Osteoblast (primary cell): Measurements from ENCODE around the gene GSN. TPM values are rescaled to one million over a fixed set of nuclear protein-coding genes. Genes with fewer than 3 reads are reported as not detected.
A peak's percentile ranks its signal among the peaks of the same experiment; 100 is the strongest.

Experiments used
- DNase-seq: peaks from one replicate; pipeline ENCODE4 v3.0.0; 2011; ENCODE audit warnings: low spot score, mixed read lengths; ENCODE audit not compliant: insufficient read length; ENCODE audit errors: missing footprints
- H2AFZ ChIP-seq: 2 replicates; pipeline ENCODE4 v1.6.0; 2011; ENCODE audit warnings: mild to moderate bottlenecking, low read length
- H3K27ac ChIP-seq: 2 replicates; pipeline ENCODE4 v1.5.1; 2011; ENCODE audit warnings: mild to moderate bottlenecking, low read depth, low read length, moderate library complexity
- H3K27me3 ChIP-seq: 2 replicates; pipeline ENCODE4 v1.6.0; 2012; ENCODE audit warnings: mild to moderate bottlenecking, control low read depth, inconsistent platforms, low read length, moderate library complexity; ENCODE audit not compliant: insufficient read depth
- H3K36me3 ChIP-seq: 2 replicates; pipeline ENCODE4 v1.5.1; 2011; ENCODE audit warnings: mild to moderate bottlenecking, low read length, control low read depth, moderate library complexity; ENCODE audit not compliant: insufficient read depth
- H3K4me1 ChIP-seq: 2 replicates; pipeline ENCODE4 v1.5.1; 2011; ENCODE audit warnings: mild to moderate bottlenecking, low read length, control low read depth, moderate library complexity; ENCODE audit not compliant: insufficient read depth
- H3K4me2 ChIP-seq: 2 replicates; pipeline ENCODE4 v1.6.0; 2011; ENCODE audit warnings: mild to moderate bottlenecking, low read length; ENCODE audit not compliant: insufficient read depth
- H3K4me3 ChIP-seq: fragments of 200-600 bp; sonication (generic); 3 replicates; pipeline ENCODE4 v1.5.1; 2012; ENCODE audit warnings: mild to moderate bottlenecking, low read length, inconsistent platforms; ENCODE audit not compliant: insufficient read depth
- H3K79me2 ChIP-seq: 2 replicates; pipeline ENCODE4 v1.6.0; 2012; ENCODE audit warnings: mild to moderate bottlenecking, low read length, control low read depth, inconsistent platforms; ENCODE audit not compliant: insufficient read depth
- H3K9me3 ChIP-seq: 2 replicates; pipeline ENCODE4 v1.5.1; 2011; ENCODE audit warnings: low read depth, low read length, control low read depth
- H4K20me1 ChIP-seq: 2 replicates; pipeline ENCODE4 v1.6.0; 2012; ENCODE audit warnings: mild to moderate bottlenecking, low read length, control low read depth; ENCODE audit not compliant: insufficient read depth
- CTCF ChIP-seq: IDR thresholded peaks from 2 replicates; pipeline ENCODE4 v1.5.1; 2011; ENCODE audit warnings: mild to moderate bottlenecking, low read depth, low read length, moderate library complexity; ENCODE audit errors: extremely low read depth
- total RNA-seq: library from RNA; depleted of rRNA; stranded (reverse); fragments of >200 nt; gene quantifications from 2 replicates; pipeline ENCODE4 v1.2.3, GENCODE V29; 2012

GSN gene
- total RNA-seq, 1 donor = 372 TPM

GRCh38 chr9:121286688-121286972 lies 18.7 kb downstream of the GSN start:
- peak overlapping the region; percentile 18 for H2AFZ ChIP-seq
- no peaks in the 10 kb centered on the region for H3K9me3 ChIP-seq
- peak overlapping the region; percentile 97 for H3K27ac ChIP-seq
- H3K4me3 ChIP-seq = peak overlapping the region; percentile 18
- no peaks in the 10 kb centered on the region for H3K27me3 ChIP-seq
- peaks cover 10% of the 10 kb centered on the region for H4K20me1 ChIP-seq
- no peak for DNase-seq
- no peak for TF ChIP-seq CTCF
- H3K79me2 ChIP-seq = peaks cover 65% of the 10 kb centered on the region
- H3K36me3 ChIP-seq = peaks cover 27% of the 10 kb centered on the region
- peak overlapping the region; percentile 75 for H3K4me2 ChIP-seq
- H3K4me1 ChIP-seq = peaks cover 65% of the 10 kb centered on the region

DNA sequence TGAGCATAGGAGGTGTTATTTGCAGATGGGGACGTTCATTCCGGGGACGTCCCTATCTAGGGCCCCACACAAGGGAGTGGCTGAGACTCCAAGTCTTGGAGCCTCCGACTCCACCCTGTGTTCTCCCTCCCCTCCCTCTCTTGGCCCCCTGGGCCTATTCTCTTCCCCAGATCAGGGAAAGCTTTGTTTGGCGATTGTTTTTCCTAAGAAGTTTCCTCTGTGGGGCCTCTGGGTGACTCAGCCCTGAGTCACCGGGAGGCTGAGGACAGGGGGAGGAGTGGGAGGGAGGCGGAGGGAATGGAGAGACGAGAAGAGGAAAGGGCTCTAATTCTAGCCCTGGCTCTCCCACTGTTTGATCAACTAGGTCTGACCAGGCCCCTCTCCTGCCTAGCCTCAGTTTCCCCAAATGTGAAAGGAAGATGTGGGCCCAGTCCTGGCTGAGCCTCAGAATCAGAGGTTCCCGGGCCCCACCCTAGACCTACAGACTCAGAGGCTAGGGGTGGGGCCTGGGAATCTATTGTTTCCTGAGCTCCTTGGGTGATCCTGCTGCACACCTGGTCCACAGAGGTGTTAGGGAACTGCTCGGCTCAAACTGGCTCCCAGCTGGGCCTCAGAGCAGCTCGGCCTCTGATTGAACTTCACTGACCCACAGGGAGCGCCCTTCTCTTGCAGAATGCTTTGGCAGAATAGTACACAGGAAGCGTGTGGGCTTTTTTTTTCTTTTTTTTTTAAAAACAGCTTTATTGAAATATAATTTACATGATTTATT lies 19.2 kb downstream of the GSN start:
- H3K4me3 ChIP-seq = peak overlapping the region; percentile 56
- peak; percentile 44 for TF ChIP-seq CTCF
- H3K9me3 ChIP-seq = no peaks in the 10 kb centered on the region
- H3K4me2 ChIP-seq = peak overlapping the region; percentile 75
- peaks cover 27% of the 10 kb centered on the region for H3K36me3 ChIP-seq
- H3K27me3 ChIP-seq = no peaks in the 10 kb centered on the region
- H3K79me2 ChIP-seq = peaks cover 66% of the 10 kb centered on the region
- peaks cover 8% of the 10 kb centered on the region for H4K20me1 ChIP-seq
- peak overlapping the region; percentile 55 for H2AFZ ChIP-seq
- H3K27ac ChIP-seq = peak overlapping the region; percentile 97
- H3K4me1 ChIP-seq = peaks cover 60% of the 10 kb centered on the region
- DNase-seq = peak; percentile 96

DNA sequence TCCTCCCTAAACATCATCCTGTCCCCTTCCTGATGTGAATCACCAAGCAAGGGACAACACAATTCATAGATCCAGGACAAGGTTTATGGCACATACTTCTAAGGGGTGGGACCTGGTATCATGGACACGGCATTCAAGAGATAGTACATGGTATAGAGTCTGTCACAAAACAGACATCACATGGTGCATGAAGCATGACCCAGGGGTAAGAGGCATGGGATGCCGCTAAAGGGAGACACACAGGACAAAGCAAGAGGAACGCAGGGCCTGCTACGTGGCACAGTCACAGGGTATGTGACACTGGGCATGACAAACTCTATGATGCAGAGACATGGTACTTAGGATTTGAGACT lies 20.7 kb downstream of the GSN start:
- Histone ChIP-seq H3K4me1 (peaks cover 48% of the 10 kb centered on the region), H4K20me1 (peaks cover 14% of the 10 kb centered on the region), H3K79me2 (peaks cover 74% of the 10 kb centered on the region)

More for the DNA sequence above, 20.7 kb downstream of the GSN start:
- Histone ChIP-seq H3K36me3 (peaks cover 29% of the 10 kb centered on the region), H3K4me2 (peak overlapping the region; percentile 0), H2AFZ (no peak overlapping the region), H3K9me3 (no peaks in the 10 kb centered on the region), H3K4me3 (no peak overlapping the region), H3K27me3 (no peaks in the 10 kb centered on the region), H3K27ac (peak overlapping the region; percentile 97)
- no peak for DNase-seq
- no peak for TF ChIP-seq CTCF
